ENCODE data around the gene PIGX.

Gene PIGX

GRCh38 chr3:196684548-196685407, 27.4 kb upstream of the PIGX start:
- Histone ChIP-seq H3K4me3 (ENCODE audit: insufficient read depth, low read depth, low read length, poor library complexity, severe bottlenecking) (peak overlapping the region; percentile 4), H3K27me3 (replicated peaks; ENCODE audit: control insufficient read depth, insufficient read depth, low read length, poor library complexity, severe bottlenecking) (no peaks in the 10 kb centered on the region), H3K36me3 (ENCODE audit: control insufficient read depth, insufficient read depth, low read length) (no peaks in the 10 kb centered on the region), H3K27ac (ENCODE audit: insufficient read depth, low read length, poor library complexity, severe bottlenecking) (no peak overlapping the region), H3K9me3 (ENCODE audit: control insufficient read depth, low read length) (no peaks in the 10 kb centered on the region), H3K4me1 (ENCODE audit: control insufficient read depth, insufficient read depth, low read length, poor library complexity, severe bottlenecking) (peaks cover 4% of the 10 kb centered on the region)
- DNase-seq, result peak; percentile 26 to 48 (median 38)

GRCh38 chr3:196686436-196686835, 25.7 kb upstream of the PIGX start:
- no peak overlapping the region for H3K27ac ChIP-seq (ENCODE audit: insufficient read depth, low read length, poor library complexity, severe bottlenecking)
- no peak for DNase-seq
- peaks cover 4% of the 10 kb centered on the region for H3K4me1 ChIP-seq (ENCODE audit: control insufficient read depth, insufficient read depth, low read length, poor library complexity, severe bottlenecking)
- H3K9me3 ChIP-seq (ENCODE audit: control insufficient read depth, low read length), result no peaks in the 10 kb centered on the region
- H3K36me3 ChIP-seq (ENCODE audit: control insufficient read depth, insufficient read depth, low read length), result no peaks in the 10 kb centered on the region
- H3K4me3 ChIP-seq (ENCODE audit: insufficient read depth, low read depth, low read length, poor library complexity, severe bottlenecking), result no peak overlapping the region
- H3K27me3 ChIP-seq (replicated peaks; ENCODE audit: control insufficient read depth, insufficient read depth, low read length, poor library complexity, severe bottlenecking), result no peaks in the 10 kb centered on the region

DNA sequence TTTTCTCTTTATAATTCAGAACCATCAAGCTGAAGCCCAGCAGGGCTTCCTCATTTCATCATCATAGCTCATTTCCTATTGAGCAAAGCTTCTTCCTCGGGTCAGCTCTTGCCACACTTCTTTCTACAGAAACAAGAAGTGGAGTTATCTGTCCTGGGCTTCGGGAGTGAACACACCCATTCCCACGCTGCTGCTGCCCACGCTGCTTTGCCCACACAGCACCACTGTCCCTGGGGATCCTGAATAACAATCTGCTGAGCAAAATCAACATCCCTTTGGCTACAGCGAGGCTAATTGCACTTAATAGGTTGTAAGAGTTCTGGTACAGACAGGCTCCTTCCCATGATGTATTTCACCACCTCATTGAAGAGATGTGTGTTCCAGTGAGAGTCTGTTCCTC, 23.8 kb upstream of the PIGX start:
- H3K27ac ChIP-seq (ENCODE audit: insufficient read depth, low read length, poor library complexity, severe bottlenecking), result no peak overlapping the region

GRCh38 chr3:196689941-196690660, 22.1 kb upstream of the PIGX start:
- H3K4me3 ChIP-seq (ENCODE audit: insufficient read depth, low read depth, low read length, poor library complexity, severe bottlenecking), result no peak overlapping the region
- H3K4me1 ChIP-seq (ENCODE audit: control insufficient read depth, insufficient read depth, low read length, poor library complexity, severe bottlenecking), result peaks cover 10% of the 10 kb centered on the region
- no peak overlapping the region for H3K27ac ChIP-seq (ENCODE audit: insufficient read depth, low read length, poor library complexity, severe bottlenecking)
- H3K36me3 ChIP-seq (ENCODE audit: control insufficient read depth, insufficient read depth, low read length), result no peaks in the 10 kb centered on the region
- H3K27me3 ChIP-seq (replicated peaks; ENCODE audit: control insufficient read depth, insufficient read depth, low read length, poor library complexity, severe bottlenecking), result no peaks in the 10 kb centered on the region
- no peaks in the 10 kb centered on the region for H3K9me3 ChIP-seq (ENCODE audit: control insufficient read depth, low read length)
- DNase-seq, result no peak

More for the DNA sequence above, 23.8 kb upstream of the PIGX start:
- no peak overlapping the region for H3K4me3 ChIP-seq (ENCODE audit: insufficient read depth, low read depth, low read length, poor library complexity, severe bottlenecking)
- H3K36me3 ChIP-seq (ENCODE audit: control insufficient read depth, insufficient read depth, low read length), result no peaks in the 10 kb centered on the region
- DNase-seq, result no peak
- H3K9me3 ChIP-seq (ENCODE audit: control insufficient read depth, low read length), result no peaks in the 10 kb centered on the region
- H3K4me1 ChIP-seq (ENCODE audit: control insufficient read depth, insufficient read depth, low read length, poor library complexity, severe bottlenecking), result peaks cover 4% of the 10 kb centered on the region
- no peaks in the 10 kb centered on the region for H3K27me3 ChIP-seq (replicated peaks; ENCODE audit: control insufficient read depth, insufficient read depth, low read length, poor library complexity, severe bottlenecking)

- Histone ChIP-seq H3K27ac (ENCODE audit: insufficient read depth, low read length, poor library complexity, severe bottlenecking) (no peak overlapping the region), H3K9me3 (ENCODE audit: control insufficient read depth, low read length) (no peaks in the 10 kb centered on the region), H3K4me1 (ENCODE audit: control insufficient read depth, insufficient read depth, low read length, poor library complexity, severe bottlenecking) (peaks cover 10% of the 10 kb centered on the region), H3K27me3 (replicated peaks; ENCODE audit: control insufficient read depth, insufficient read depth, low read length, poor library complexity, severe bottlenecking) (no peaks in the 10 kb centered on the region), H3K36me3 (ENCODE audit: control insufficient read depth, insufficient read depth, low read length) (no peaks in the 10 kb centered on the region), H3K4me3 (ENCODE audit: insufficient read depth, low read depth, low read length, poor library complexity, severe bottlenecking) (no peak overlapping the region)
- DNase-seq, result no peak
Observed at GRCh38 chr3:196691386-196691785, 20.8 kb upstream of the PIGX start.

DNA sequence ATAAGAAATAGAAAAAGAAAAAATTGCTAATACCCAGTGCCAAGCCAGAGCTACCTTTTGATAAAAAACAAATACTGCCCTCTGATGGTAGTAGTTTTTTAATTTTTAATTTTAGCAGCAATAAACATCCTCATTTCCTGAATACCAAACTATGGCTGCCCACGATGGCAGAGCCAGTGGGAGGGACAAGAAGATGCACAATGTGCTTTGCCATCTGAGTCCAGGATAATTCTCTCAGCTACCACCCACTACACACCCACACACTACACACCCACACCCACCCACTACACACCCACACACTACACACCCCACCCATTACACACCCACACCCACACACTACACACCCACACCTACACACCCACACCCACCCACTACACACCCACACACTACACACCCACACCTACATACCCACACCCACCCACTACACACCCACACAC, 18.0 kb upstream of the PIGX start:
- no peaks in the 10 kb centered on the region for H3K9me3 ChIP-seq (ENCODE audit: control insufficient read depth, low read length)
- peaks cover 10% of the 10 kb centered on the region for H3K4me1 ChIP-seq (ENCODE audit: control insufficient read depth, insufficient read depth, low read length, poor library complexity, severe bottlenecking)
- H3K36me3 ChIP-seq (ENCODE audit: control insufficient read depth, insufficient read depth, low read length), result no peaks in the 10 kb centered on the region
- peak in 1 of 3 donors; percentile 2 for DNase-seq
- H3K27ac ChIP-seq (ENCODE audit: insufficient read depth, low read length, poor library complexity, severe bottlenecking), result no peak overlapping the region
- no peak overlapping the region for H3K4me3 ChIP-seq (ENCODE audit: insufficient read depth, low read depth, low read length, poor library complexity, severe bottlenecking)
- no peaks in the 10 kb centered on the region for H3K27me3 ChIP-seq (replicated peaks; ENCODE audit: control insufficient read depth, insufficient read depth, low read length, poor library complexity, severe bottlenecking)

- no peak for DNase-seq
- H3K9me3 ChIP-seq (ENCODE audit: control insufficient read depth, low read length), result no peaks in the 10 kb centered on the region
- peaks cover 10% of the 10 kb centered on the region for H3K4me1 ChIP-seq (ENCODE audit: control insufficient read depth, insufficient read depth, low read length, poor library complexity, severe bottlenecking)
- no peaks in the 10 kb centered on the region for H3K27me3 ChIP-seq (replicated peaks; ENCODE audit: control insufficient read depth, insufficient read depth, low read length, poor library complexity, severe bottlenecking)
- no peak overlapping the region for H3K4me3 ChIP-seq (ENCODE audit: insufficient read depth, low read depth, low read length, poor library complexity, severe bottlenecking)
- H3K36me3 ChIP-seq (ENCODE audit: control insufficient read depth, insufficient read depth, low read length), result no peaks in the 10 kb centered on the region
- no peak overlapping the region for H3K27ac ChIP-seq (ENCODE audit: insufficient read depth, low read length, poor library complexity, severe bottlenecking)
Observed at GRCh38 chr3:196694941-196695848, 17.0 kb upstream of the PIGX start.

- H3K27ac ChIP-seq (ENCODE audit: insufficient read depth, low read length, poor library complexity, severe bottlenecking), result no peak overlapping the region
- no peak for DNase-seq
- no peaks in the 10 kb centered on the region for H3K27me3 ChIP-seq (replicated peaks; ENCODE audit: control insufficient read depth, insufficient read depth, low read length, poor library complexity, severe bottlenecking)
- peaks cover 10% of the 10 kb centered on the region for H3K4me1 ChIP-seq (ENCODE audit: control insufficient read depth, insufficient read depth, low read length, poor library complexity, severe bottlenecking)
- H3K4me3 ChIP-seq (ENCODE audit: insufficient read depth, low read depth, low read length, poor library complexity, severe bottlenecking), result no peak overlapping the region
- no peaks in the 10 kb centered on the region for H3K9me3 ChIP-seq (ENCODE audit: control insufficient read depth, low read length)
- no peaks in the 10 kb centered on the region for H3K36me3 ChIP-seq (ENCODE audit: control insufficient read depth, insufficient read depth, low read length)
Observed at GRCh38 chr3:196695849-196696226, 16.3 kb upstream of the PIGX start.

- Histone ChIP-seq H3K27ac (ENCODE audit: insufficient read depth, low read length, poor library complexity, severe bottlenecking) (no peak overlapping the region), H3K36me3 (ENCODE audit: control insufficient read depth, insufficient read depth, low read length) (no peaks in the 10 kb centered on the region), H3K27me3 (replicated peaks; ENCODE audit: control insufficient read depth, insufficient read depth, low read length, poor library complexity, severe bottlenecking) (no peaks in the 10 kb centered on the region), H3K4me1 (ENCODE audit: control insufficient read depth, insufficient read depth, low read length, poor library complexity, severe bottlenecking) (peaks cover 10% of the 10 kb centered on the region), H3K4me3 (ENCODE audit: insufficient read depth, low read depth, low read length, poor library complexity, severe bottlenecking) (no peak overlapping the region), H3K9me3 (ENCODE audit: control insufficient read depth, low read length) (no peaks in the 10 kb centered on the region)
- no peak for DNase-seq
Observed at GRCh38 chr3:196697270-196697669, 14.9 kb upstream of the PIGX start.

Measured in effector memory CD4-positive, alpha-beta T cell (primary cell).